Activated T-helper 2 cell treated with anti-CD3 and anti-CD28 coated beads, Interferon-gamma antibody, Interleukin-2, Interleukin-4, amounts not matched to agents 10 μg/mL and 5 μg/mL and 100 μg/mL, durations not matched to agents 14 hours and 24 hours and 36 hours (primary cell): ENCODE data around the gene GRK3. TPM values are rescaled to one million over a fixed set of nuclear protein-coding genes. Genes with fewer than 3 reads are reported as not detected.
"Not testable (repeated sequence)": the region's sequence is repeated elsewhere in the genome, so short reads cannot be mapped to it uniquely, and the experiment has no call there.

Experiments
- DNase-seq: peaks from one replicate; pipeline ENCODE4 v3.0.0; 2021; ENCODE audit warnings: low spot score
- H3K27ac Mint-ChIP-seq: one replicate; pipeline ENCODE4 v1.8.0; 2021; ENCODE audit warnings: mixed read lengths
- H3K27me3 Mint-ChIP-seq: one replicate; pipeline ENCODE4 v1.8.0; 2021; ENCODE audit warnings: low read depth, mixed read lengths
- H3K36me3 Mint-ChIP-seq: one replicate; pipeline ENCODE4 v1.8.0; 2021; ENCODE audit warnings: low read depth, mixed read lengths
- H3K4me1 Mint-ChIP-seq: one replicate; pipeline ENCODE4 v1.8.0; 2021; ENCODE audit warnings: low read depth, mixed read lengths
- H3K4me3 Mint-ChIP-seq: one replicate; pipeline ENCODE4 v1.8.0; 2021; ENCODE audit warnings: low read depth, mild to moderate bottlenecking, moderate library complexity, mixed read lengths
- H3K9me3 Mint-ChIP-seq: one replicate; pipeline ENCODE4 v1.8.0; 2021; ENCODE audit warnings: mixed read lengths
- intact Hi-C: fragments of 100-400 bp; cut with micrococcal nuclease; formaldehyde crosslinking; loops from one replicate; pipeline ENCODE4 v1.15.1; 2023
- total RNA-seq: library from RNA; stranded (reverse); gene quantifications from 2 replicates; pipeline ENCODE4 v1.2.3, GENCODE V29; 2022

GRK3 gene
- total RNA-seq, 1 donor from 2014 or later = 60.2 TPM

- intact Hi-C loops = not testable (repeated sequence)
- H3K36me3 Mint-ChIP-seq = peaks cover 82% of the 10 kb centered on the region
Observed at GRCh38 chr22:25593323-25593722, 28.8 kb downstream of the GRK3 start.

GRCh38 chr22:25598609-25599008, 34.1 kb downstream of the GRK3 start:
- peaks cover 66% of the 10 kb centered on the region for H3K36me3 Mint-ChIP-seq
- intact Hi-C loops = no loop called here
- H3K4me3 Mint-ChIP-seq = no peak overlapping the region
- DNase-seq = no peak
- H3K27me3 Mint-ChIP-seq = no peaks in the 10 kb centered on the region
- H3K4me1 Mint-ChIP-seq = peaks cover 31% of the 10 kb centered on the region
- peaks cover 37% of the 10 kb centered on the region for H3K9me3 Mint-ChIP-seq
- H3K27ac Mint-ChIP-seq = peak overlapping the region; percentile 55

More at GRCh38 chr22:25593323-25593722, 28.8 kb downstream of the GRK3 start:
- not testable (repeated sequence) for H3K27me3 Mint-ChIP-seq, DNase-seq, H3K4me3 Mint-ChIP-seq, H3K27ac Mint-ChIP-seq
- Mint-ChIP-seq H3K9me3 (peaks cover 61% of the 10 kb centered on the region), H3K4me1 (peaks cover 18% of the 10 kb centered on the region)

GRCh38 chr22:25602445-25602844, 38.0 kb downstream of the GRK3 start:
- H3K4me3 Mint-ChIP-seq = no peak overlapping the region
- intact Hi-C loops = no loop called here
- peaks cover 32% of the 10 kb centered on the region for H3K4me1 Mint-ChIP-seq
- DNase-seq = no peak
- no peak overlapping the region for H3K27ac Mint-ChIP-seq
- H3K27me3 Mint-ChIP-seq = no peaks in the 10 kb centered on the region
- H3K36me3 Mint-ChIP-seq = peaks cover 47% of the 10 kb centered on the region
- peaks cover 11% of the 10 kb centered on the region for H3K9me3 Mint-ChIP-seq

GRCh38 chr22:25602916-25603315, 38.4 kb downstream of the GRK3 start:
- Mint-ChIP-seq H3K36me3 (peaks cover 44% of the 10 kb centered on the region), H3K4me3 (no peak overlapping the region), H3K27ac (no peak overlapping the region), H3K27me3 (no peaks in the 10 kb centered on the region), H3K9me3 (peaks cover 7% of the 10 kb centered on the region), H3K4me1 (peaks cover 29% of the 10 kb centered on the region)
- intact Hi-C loops = no loop called here
- no peak for DNase-seq

GRCh38 chr22:25605146-25605545, 40.7 kb downstream of the GRK3 start:
- DNase-seq, H3K9me3 Mint-ChIP-seq, H3K4me3 Mint-ChIP-seq, intact Hi-C loops, H3K27me3 Mint-ChIP-seq: not testable (repeated sequence)
- H3K27ac Mint-ChIP-seq = peak overlapping the region; percentile 35
- H3K4me1 Mint-ChIP-seq = peaks cover 25% of the 10 kb centered on the region
- peaks cover 40% of the 10 kb centered on the region for H3K36me3 Mint-ChIP-seq

- intact Hi-C loops = not testable (repeated sequence)
Observed at GRCh38 chr22:25605565-25605964, 41.1 kb downstream of the GRK3 start.

GRCh38 chr22:25611284-25611683, 46.8 kb downstream of the GRK3 start:
- H3K4me3 Mint-ChIP-seq, intact Hi-C loops, H3K27me3 Mint-ChIP-seq, H3K27ac Mint-ChIP-seq, DNase-seq: not testable (repeated sequence)
- peaks cover 18% of the 10 kb centered on the region for H3K4me1 Mint-ChIP-seq
- peaks cover 57% of the 10 kb centered on the region for H3K36me3 Mint-ChIP-seq
- peaks cover 15% of the 10 kb centered on the region for H3K9me3 Mint-ChIP-seq

More at GRCh38 chr22:25605565-25605964, 41.1 kb downstream of the GRK3 start:
- not testable (repeated sequence) for H3K9me3 Mint-ChIP-seq, H3K27me3 Mint-ChIP-seq, H3K4me3 Mint-ChIP-seq, DNase-seq, H3K27ac Mint-ChIP-seq
- Mint-ChIP-seq H3K4me1 (peaks cover 22% of the 10 kb centered on the region), H3K36me3 (peaks cover 40% of the 10 kb centered on the region)

GRCh38 chr22:25613131-25613530, 48.7 kb downstream of the GRK3 start:
- peaks cover 15% of the 10 kb centered on the region for H3K9me3 Mint-ChIP-seq
- peaks cover 16% of the 10 kb centered on the region for H3K4me1 Mint-ChIP-seq
- H3K27ac Mint-ChIP-seq, H3K4me3 Mint-ChIP-seq, intact Hi-C loops, H3K27me3 Mint-ChIP-seq, DNase-seq: not testable (repeated sequence)
- H3K36me3 Mint-ChIP-seq = peaks cover 53% of the 10 kb centered on the region

GRCh38 chr22:25613558-25613957, 49.1 kb downstream of the GRK3 start:
- Mint-ChIP-seq H3K9me3 (peaks cover 15% of the 10 kb centered on the region), H3K4me1 (peaks cover 16% of the 10 kb centered on the region), H3K36me3 (peaks cover 52% of the 10 kb centered on the region)
- intact Hi-C loops, H3K4me3 Mint-ChIP-seq, DNase-seq, H3K27ac Mint-ChIP-seq, H3K27me3 Mint-ChIP-seq: not testable (repeated sequence)

GRCh38 chr22:25614791-25615190, 50.3 kb downstream of the GRK3 start:
- Mint-ChIP-seq H3K4me1 (peaks cover 25% of the 10 kb centered on the region), H3K9me3 (peaks cover 15% of the 10 kb centered on the region), H3K36me3 (peaks cover 59% of the 10 kb centered on the region)
- intact Hi-C loops, DNase-seq, H3K27me3 Mint-ChIP-seq, H3K4me3 Mint-ChIP-seq, H3K27ac Mint-ChIP-seq: not testable (repeated sequence)

GRCh38 chr22:25621986-25622385, 57.5 kb downstream of the GRK3 start:
- intact Hi-C loops = loop anchor here (2.0 to 10.0 kb wide), 3 partner anchors 49 to 137 kb away; no protein-coding TSS in a partner anchor
- peaks cover 60% of the 10 kb centered on the region for H3K4me1 Mint-ChIP-seq
- H3K27ac Mint-ChIP-seq = peak overlapping the region; percentile 75
- H3K36me3 Mint-ChIP-seq = peaks cover 44% of the 10 kb centered on the region
- no peak overlapping the region for H3K4me3 Mint-ChIP-seq
- H3K27me3 Mint-ChIP-seq = no peaks in the 10 kb centered on the region
- H3K9me3 Mint-ChIP-seq = no peaks in the 10 kb centered on the region
- no peak for DNase-seq

- Mint-ChIP-seq H3K27ac (peak overlapping the region; percentile 45), H3K4me1 (peaks cover 59% of the 10 kb centered on the region), H3K4me3 (no peak overlapping the region), H3K27me3 (no peaks in the 10 kb centered on the region), H3K9me3 (no peaks in the 10 kb centered on the region), H3K36me3 (peaks cover 43% of the 10 kb centered on the region)
- intact Hi-C loops = loop anchor here (2.0 to 10.0 kb wide), 3 partner anchors 49 to 139 kb away; no protein-coding TSS in a partner anchor
- no peak for DNase-seq
Observed at GRCh38 chr22:25623310-25623734, 58.8 kb downstream of the GRK3 start.

- H3K4me1 Mint-ChIP-seq = peaks cover 55% of the 10 kb centered on the region
- peak overlapping the region; percentile 30 for H3K27ac Mint-ChIP-seq
- no peaks in the 10 kb centered on the region for H3K27me3 Mint-ChIP-seq
- H3K36me3 Mint-ChIP-seq = peaks cover 38% of the 10 kb centered on the region
- no peaks in the 10 kb centered on the region for H3K9me3 Mint-ChIP-seq
- DNase-seq = no peak
- intact Hi-C loops = loop anchor here (2.0 to 10.0 kb wide), 3 partner anchors 48 to 139 kb away; no protein-coding TSS in a partner anchor
- no peak overlapping the region for H3K4me3 Mint-ChIP-seq
Observed at GRCh38 chr22:25623851-25624250, 59.4 kb downstream of the GRK3 start.
